DMS153 (cell line): ENCODE measurements around the gene PLD2.
"Not testable (repeated sequence)": the region's sequence is repeated elsewhere in the genome, so short reads cannot be mapped to it uniquely, and the experiment has no call there.

ENCODE experiments used
- DNase-seq: peaks from one replicate; lab custom pipeline; 2025; lab: John Stamatoyannopoulos, UW

PLD2 gene

DNA sequence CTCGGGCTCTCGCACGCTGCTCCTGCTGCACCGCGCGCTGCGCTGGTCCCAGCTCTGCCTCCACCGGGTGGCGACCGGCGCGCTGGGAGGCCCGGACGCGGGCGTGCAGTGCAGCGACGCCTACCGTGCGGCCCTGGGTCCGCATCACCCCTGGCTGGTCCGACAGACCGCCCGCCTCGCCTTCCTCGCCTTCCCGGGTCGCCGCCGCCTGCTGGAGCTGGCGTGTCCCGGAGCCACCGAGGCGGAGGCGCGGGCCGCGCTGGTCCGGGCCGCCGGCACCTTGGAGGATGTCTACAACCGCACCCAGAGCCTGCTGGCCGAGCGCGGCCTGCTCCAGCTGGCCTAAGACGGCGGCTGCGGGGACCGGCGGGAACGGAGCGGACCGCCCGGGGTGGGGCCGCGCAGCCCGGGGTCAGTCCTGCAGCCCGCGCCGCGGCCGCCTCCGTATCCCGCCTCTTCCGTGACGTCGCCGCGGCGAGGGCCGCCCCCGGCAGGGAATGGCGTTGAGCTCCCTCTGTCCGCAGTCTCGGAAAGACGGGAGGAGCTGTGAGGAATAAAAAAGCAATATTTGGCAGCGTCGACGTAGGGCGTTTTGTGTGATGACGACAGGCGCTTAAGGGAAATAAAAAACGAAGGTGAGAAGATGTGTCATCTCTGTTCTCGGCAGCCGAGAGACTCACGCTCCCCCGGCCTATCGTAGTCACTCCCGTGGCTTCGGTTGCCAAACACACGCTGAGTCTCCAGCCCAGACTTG lies 16.8 kb upstream of the PLD2 start:
- DNase-seq: peak; percentile 42

DNA sequence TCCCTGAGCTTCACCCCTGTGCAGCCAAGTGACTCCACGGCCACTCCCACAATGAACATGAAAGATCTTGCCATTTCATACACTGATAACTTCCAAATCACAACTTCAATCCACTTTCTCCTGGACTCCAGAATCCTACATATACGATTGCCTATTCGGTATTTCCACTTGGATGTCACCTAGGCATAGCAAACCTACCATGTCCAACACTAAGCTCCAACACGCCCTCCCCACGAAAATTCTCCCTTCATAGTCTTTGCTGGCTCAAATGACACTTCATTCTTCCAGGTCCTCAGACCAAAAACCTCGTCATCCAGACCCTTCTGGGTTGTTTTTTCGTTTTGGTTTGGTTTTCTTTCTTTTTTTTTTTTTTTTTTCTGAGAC lies 16.3 kb upstream of the PLD2 start:
- DNase-seq: no peak

DNA sequence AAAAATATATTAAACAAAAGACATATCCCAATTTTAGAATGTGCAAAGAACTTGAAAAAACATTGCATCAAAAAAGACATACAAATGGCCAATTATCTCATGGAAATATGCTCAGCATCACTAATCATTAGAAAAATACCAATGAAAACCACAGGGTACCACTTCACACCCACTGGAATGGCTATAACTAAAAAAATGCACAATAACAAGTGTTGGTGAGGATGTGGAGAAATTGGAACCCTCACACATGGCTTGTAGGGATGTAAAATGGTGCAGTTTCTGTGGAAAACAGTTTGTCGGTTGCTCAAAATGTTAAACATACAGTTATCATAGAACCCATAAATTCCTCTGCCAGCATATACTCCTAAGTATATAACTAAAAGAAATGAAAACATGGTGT lies 11.8 kb upstream of the PLD2 start:
- DNase-seq: no peak

GRCh38 chr17:4796552-4796920 lies 10.4 kb upstream of the PLD2 start:
- no peak for DNase-seq

GRCh38 chr17:4800462-4801196 lies 6.3 kb upstream of the PLD2 start:
- no peak for DNase-seq

DNA sequence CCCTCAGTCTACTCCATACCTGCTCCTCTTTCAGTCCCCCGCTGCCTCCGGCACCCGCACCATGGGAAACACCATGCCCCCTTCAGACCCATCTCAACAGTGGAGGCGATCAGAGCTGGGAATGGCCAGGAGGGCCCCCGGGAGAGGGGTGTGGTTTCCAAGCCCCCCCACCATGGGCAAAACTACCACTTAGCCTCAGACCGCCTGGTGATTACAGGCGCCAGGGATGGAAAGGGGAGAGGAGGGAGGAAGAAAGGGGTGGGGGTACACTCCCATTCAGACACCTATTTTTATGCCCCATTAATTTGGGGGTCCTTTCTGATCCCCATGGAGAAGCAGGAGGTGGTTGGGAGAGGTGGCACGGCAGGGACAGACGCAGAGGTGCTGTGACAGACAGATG lies 4.7 kb upstream of the PLD2 start, which contains the start of gene C17orf114:
C17orf114 (minus strand) TSS at position 101 of the 400 bp plus-strand sequence.
- no peak for DNase-seq

GRCh38 chr17:4806456-4806776 lies 536 bp upstream of the PLD2 start:
- no peak for DNase-seq

DNA sequence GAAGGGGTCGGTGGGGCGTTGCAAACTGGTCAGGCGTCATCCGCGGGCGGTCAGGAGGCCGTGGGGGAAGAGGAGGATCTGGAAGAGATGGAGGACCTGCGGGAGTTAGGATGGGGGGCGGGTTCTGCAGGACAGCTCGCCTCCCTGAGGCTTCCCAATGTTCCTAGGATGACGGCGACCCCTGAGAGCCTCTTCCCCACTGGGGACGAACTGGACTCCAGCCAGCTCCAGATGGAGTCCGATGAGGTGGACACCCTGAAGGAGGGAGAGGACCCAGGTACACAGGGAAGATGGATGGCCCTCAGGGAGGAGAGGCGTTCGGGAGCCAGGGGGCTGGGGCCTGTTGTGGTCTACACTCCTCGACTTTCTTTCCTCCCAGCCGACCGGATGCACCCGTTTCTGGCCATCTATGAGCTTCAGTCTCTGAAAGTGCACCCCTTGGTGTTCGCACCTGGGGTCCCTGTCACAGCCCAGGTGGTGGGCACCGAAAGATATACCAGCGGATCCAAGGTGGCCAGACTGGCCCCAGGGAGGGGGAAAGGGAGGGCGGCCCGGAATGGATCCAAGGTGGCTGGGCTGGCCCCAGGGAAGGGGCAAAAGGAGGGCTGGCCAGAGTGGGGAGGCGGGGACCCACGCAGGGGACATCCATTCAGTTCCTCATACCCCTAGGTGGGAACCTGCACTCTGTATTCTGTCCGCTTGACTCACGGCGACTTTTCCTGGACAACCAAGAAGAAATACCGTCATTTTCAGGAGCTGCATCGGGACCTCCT lies 839 bp downstream of the PLD2 start:
- no peak for DNase-seq

DNA sequence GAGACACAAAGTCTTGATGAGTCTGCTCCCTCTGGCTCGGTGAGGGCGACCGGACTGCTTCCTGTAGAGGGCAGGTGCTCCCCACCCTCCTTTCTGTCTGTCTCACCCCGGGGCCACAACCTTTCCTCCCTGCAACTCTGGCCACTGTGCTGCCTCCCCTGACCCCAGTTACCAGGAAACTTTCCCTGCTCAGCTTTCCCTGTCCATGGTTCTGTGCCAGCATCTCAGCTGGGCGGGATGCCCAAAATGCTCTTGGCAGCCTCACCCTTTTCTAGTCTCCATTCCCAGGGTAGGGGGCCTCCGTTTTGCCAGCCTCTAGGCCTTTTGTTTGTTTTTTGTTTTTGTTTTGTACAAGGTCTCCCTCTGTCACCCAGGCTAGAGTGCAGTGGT lies 1.4 kb downstream of the PLD2 start:
- no peak for DNase-seq

DNA sequence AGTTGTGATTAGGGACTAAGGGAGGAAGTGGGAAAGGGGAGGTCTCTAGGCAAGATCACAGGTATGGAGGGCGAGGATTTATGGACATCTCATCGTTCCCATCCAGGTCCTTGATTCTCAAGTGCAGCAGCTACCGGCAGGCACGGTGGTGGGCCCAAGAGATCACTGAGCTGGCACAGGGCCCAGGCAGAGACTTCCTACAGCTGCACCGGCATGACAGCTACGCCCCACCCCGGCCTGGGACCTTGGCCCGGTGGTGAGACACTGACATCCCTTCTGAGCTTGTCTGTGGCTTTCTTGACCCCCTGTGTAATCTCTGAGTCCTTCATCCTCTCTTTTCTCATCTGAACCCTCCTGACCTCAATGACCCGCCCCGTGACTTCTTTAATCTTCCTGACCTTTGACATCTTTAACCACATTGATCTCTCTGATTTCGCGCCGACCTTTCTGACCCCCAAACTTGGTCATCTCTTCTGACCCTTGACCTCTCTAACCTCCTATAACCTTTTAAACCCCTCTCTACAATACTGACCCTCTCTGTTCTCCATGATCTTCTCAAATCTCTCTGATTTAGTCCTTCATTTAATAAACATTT lies 3.8 kb downstream of the PLD2 start:
- no peak for DNase-seq

GRCh38 chr17:4811471-4811870 lies 4.5 kb downstream of the PLD2 start:
- no peak for DNase-seq

DNA sequence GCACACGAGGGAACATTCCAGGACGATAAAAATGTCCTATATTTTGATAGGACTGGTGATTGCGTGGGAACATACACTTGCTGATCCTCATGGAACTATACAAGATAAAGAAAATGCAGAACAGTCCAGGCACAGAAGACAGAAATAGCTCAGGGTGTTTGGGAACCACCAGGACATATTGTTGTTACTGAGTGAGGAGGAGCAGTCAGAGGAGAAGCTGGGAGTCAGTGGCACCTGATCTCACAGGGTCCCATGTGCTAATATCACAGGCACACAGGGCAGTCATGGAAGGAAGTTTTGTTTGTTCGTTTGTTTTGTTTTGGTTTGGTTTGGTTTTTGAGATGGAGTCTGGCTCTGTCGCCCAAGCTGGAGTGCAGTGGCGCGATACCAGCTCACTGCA lies 5.7 kb downstream of the PLD2 start:
- DNase-seq: no peak

DNA sequence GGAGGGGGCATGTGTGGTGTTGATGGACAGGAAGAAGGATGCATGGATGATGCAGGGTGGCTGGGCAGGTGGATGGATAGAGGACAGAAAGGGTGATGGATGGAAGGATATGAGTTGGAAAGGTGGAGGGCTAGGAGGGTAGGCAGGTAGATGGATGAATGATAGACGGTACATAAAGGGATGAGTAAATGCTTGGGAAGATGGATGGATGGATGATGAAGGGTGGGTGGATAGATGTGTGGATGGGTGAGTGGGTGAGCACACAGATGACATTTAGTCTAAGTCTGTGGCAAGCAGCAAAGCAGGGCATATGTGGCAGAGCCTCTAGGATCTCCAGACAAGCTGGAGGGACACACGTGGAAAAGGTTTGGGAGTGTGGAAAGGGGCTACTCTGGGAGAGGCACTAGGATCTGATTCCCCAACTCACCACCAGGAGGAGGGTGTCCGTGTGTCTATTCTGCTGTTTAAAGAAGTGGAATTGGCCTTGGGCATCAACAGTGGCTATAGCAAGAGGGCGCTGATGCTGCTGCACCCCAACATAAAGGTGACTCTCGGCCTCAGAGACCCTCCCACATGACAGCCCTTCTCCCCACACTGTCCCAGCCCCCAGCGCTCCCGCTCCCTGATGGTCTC lies 8.2 kb downstream of the PLD2 start:
- DNase-seq: no peak

GRCh38 chr17:4816826-4817225 lies 9.9 kb downstream of the PLD2 start:
- no peak for DNase-seq

GRCh38 chr17:4818276-4818675 lies 11.3 kb downstream of the PLD2 start:
- DNase-seq: no peak

DNA sequence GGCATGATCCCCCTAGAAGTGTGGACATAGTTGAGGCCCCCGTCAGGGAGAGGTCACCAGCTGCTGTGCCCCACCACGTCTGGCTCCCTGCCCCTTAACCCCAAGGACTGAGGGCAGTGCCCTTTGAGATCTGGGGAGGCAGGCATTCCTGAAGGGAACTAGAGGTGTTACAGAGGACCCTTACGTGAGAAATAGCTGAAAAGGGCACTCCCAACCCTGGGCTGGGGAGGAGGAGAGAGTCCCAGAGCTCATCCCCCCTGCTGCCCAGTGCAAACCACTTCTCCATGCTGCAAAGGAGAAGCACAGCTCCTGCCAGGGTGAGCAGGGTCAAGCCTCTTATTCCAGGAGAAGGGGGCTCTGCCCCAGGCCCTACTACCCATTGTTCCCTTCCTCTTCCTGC lies 15.9 kb downstream of the PLD2 start:
- DNase-seq: no peak

- DNase-seq: no peak
Measured at GRCh38 chr17:4823373-4824089, 16.6 kb downstream of the PLD2 start.

GRCh38 chr17:4827399-4827798 lies 20.4 kb downstream of the PLD2 start:
- DNase-seq: no peak

- DNase-seq: not testable (repeated sequence)
Measured at GRCh38 chr17:4832829-4833177, 25.9 kb downstream of the PLD2 start.

DNA sequence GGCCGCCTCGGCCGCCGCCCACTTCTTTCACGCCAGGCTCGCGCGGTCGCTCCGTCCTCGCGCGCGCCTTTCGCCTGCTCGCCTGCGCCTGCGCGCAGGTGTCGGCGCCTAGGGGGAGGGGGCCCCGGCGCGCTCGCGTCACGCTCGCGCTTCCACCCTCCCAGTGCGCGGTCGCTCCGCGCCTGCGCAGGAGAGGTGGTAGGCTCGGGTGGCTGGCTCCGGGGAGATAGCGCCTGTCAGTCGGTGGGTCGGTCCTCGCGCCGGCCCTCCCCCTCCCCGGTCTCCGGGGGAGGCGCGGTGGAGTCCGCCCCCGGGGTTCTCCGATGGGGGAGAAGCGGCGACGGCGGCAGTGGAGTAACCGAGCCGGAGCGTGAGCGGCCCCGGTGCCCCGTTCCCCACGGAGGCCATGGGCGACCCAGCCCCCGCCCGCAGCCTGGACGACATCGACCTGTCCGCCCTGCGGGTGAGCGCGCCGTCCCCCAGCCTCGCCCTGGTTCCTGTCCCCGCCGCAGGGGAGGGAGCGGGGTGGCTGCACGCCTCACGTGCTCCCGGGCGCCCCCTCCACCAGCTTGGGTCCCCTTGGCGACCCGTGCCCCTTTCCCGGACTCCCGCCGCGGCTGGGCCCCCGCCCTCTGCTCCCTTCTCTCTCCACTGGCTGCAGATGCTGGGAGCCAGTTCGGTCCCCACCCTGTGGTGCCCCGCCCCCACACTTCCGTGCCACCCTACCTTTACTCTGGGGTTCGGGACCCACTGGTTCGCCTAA lies 26.4 kb downstream of the PLD2 start, which contains the start of gene MINK1:
MINK1 (plus strand) TSS at position 163 of the 763 bp plus-strand sequence; CDS start at position 407, 244 bp downstream.
- peak; percentile 68 for DNase-seq
